ENCODE data around the gene TUBGCP3. TPM values are rescaled to one million over a fixed set of nuclear protein-coding genes. Genes with fewer than 3 reads are reported as not detected.

The TUBGCP3 gene
- total and polyA plus RNA-seq, 2 experiments from 2014 or later = 12.8 to 40.2 TPM

DNA sequence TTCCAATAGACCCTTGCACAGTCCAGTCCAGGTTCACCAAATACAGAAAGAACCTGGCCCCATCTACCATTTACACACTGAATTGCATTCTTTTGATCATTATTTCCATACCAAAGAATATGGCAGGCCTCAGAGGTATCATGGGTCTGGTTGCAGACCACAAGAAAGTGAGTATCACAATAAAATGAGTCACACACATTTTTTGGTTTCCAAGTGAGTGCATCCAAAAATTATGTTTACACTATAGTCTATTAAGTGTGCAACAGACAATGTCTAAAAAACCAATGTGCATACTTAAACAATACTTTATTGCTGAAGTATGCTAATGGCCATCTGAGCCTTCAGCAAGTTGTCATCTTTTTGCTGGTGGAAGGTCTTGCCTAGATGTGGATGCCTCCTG lies 106.5 kb downstream of the TUBGCP3 start:
- no peak overlapping the region for H3K4me3 Mint-ChIP-seq
- no peak overlapping the region for H3K4me3 ChIP-seq
- H3K27ac ChIP-seq (ENCODE audit: low read depth) = no peak overlapping the region
- DNase-seq (ENCODE audit: low spot score) = no peak
- no peak overlapping the region for H3K27ac Mint-ChIP-seq
- H3K27me3 ChIP-seq (ENCODE audit: insufficient read depth) = no peaks in the 10 kb centered on the region
- H3K27me3 Mint-ChIP-seq (ENCODE audit: insufficient read depth, low read depth, poor library complexity) = peaks cover 2% of the 10 kb centered on the region
- no peaks in the 10 kb centered on the region for H3K79me2 ChIP-seq (replicated peaks; ENCODE audit: insufficient read depth)
- no peaks in the 10 kb centered on the region for H3F3A ChIP-seq (replicated peaks; ENCODE audit: low read depth)
- H4K20me1 ChIP-seq (replicated peaks; ENCODE audit: insufficient read depth) = no peaks in the 10 kb centered on the region
- no peaks in the 10 kb centered on the region; the same call in 2 of the 3 replicates for H3K9me3 Mint-ChIP-seq
- no peak overlapping the region for H2AFZ ChIP-seq
- H3K36me3 ChIP-seq (ENCODE audit: insufficient read depth) = no peaks in the 10 kb centered on the region; the same call in 1 of the 2 replicates
- TF ChIP-seq, protein P1, sequence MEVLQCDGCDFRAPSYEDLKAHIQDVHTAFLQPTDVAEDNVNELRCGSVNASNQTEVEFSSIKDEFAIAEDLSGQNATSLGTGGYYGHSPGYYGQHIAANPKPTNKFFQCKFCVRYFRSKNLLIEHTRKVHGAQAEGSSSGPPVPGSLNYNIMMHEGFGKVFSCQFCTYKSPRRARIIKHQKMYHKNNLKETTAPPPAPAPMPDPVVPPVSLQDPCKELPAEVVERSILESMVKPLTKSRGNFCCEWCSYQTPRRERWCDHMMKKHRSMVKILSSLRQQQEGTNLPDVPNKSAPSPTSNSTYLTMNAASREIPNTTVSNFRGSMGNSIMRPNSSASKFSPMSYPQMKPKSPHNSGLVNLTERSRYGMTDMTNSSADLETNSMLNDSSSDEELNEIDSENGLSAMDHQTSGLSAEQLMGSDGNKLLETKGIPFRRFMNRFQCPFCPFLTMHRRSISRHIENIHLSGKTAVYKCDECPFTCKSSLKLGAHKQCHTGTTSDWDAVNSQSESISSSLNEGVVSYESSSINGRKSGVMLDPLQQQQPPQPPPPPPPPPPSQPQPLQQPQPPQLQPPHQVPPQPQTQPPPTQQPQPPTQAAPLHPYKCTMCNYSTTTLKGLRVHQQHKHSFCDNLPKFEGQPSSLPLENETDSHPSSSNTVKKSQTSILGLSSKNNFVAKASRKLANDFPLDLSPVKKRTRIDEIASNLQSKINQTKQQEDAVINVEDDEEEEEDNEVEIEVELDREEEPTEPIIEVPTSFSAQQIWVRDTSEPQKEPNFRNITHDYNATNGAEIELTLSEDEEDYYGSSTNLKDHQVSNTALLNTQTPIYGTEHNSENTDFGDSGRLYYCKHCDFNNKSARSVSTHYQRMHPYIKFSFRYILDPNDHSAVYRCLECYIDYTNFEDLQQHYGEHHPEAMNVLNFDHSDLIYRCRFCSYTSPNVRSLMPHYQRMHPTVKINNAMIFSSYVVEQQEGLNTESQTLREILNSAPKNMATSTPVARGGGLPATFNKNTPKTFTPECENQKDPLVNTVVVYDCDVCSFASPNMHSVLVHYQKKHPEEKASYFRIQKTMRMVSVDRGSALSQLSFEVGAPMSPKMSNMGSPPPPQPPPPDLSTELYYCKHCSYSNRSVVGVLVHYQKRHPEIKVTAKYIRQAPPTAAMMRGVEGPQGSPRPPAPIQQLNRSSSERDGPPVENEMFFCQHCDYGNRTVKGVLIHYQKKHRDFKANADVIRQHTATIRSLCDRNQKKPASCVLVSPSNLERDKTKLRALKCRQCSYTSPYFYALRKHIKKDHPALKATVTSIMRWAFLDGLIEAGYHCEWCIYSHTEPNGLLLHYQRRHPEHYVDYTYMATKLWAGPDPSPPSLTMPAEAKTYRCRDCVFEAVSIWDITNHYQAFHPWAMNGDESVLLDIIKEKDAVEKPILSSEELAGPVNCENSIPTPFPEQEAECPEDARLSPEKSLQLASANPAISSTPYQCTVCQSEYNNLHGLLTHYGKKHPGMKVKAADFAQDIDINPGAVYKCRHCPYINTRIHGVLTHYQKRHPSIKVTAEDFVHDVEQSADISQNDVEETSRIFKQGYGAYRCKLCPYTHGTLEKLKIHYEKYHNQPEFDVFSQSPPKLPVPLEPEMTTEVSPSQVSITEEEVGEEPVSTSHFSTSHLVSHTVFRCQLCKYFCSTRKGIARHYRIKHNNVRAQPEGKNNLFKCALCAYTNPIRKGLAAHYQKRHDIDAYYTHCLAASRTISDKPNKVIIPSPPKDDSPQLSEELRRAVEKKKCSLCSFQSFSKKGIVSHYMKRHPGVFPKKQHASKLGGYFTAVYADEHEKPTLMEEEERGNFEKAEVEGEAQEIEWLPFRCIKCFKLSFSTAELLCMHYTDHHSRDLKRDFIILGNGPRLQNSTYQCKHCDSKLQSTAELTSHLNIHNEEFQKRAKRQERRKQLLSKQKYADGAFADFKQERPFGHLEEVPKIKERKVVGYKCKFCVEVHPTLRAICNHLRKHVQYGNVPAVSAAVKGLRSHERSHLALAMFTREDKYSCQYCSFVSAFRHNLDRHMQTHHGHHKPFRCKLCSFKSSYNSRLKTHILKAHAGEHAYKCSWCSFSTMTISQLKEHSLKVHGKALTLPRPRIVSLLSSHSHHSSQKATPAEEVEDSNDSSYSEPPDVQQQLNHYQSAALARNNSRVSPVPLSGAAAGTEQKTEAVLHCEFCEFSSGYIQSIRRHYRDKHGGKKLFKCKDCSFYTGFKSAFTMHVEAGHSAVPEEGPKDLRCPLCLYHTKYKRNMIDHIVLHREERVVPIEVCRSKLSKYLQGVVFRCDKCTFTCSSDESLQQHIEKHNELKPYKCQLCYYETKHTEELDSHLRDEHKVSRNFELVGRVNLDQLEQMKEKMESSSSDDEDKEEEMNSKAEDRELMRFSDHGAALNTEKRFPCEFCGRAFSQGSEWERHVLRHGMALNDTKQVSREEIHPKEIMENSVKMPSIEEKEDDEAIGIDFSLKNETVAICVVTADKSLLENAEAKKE (CRISPR knock-in tag; IDR thresholded peaks at IDR 0.05) = no peak
- no peak for TF ChIP-seq POLR2AphosphoS5 (IDR thresholded peaks at IDR 0.05; ENCODE audit: low read depth)
- no peak for TF ChIP-seq EZH2 (IDR thresholded peaks at IDR 0.05; ENCODE audit: low read depth, unreplicated experiment)
- TF ChIP-seq, protein P2, sequence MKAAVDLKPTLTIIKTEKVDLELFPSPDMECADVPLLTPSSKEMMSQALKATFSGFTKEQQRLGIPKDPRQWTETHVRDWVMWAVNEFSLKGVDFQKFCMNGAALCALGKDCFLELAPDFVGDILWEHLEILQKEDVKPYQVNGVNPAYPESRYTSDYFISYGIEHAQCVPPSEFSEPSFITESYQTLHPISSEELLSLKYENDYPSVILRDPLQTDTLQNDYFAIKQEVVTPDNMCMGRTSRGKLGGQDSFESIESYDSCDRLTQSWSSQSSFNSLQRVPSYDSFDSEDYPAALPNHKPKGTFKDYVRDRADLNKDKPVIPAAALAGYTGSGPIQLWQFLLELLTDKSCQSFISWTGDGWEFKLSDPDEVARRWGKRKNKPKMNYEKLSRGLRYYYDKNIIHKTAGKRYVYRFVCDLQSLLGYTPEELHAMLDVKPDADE (IDR thresholded peaks at IDR 0.05) = no peak
- TF ChIP-seq STAT1 (IDR thresholded peaks at IDR 0.05; ENCODE audit: unreplicated experiment) = no peak
- no peak for TF ChIP-seq NANOG (IDR thresholded peaks at IDR 0.05; ENCODE audit: borderline replicate concordance)
- TF ChIP-seq ZNF114 (CRISPR knock-in tag; IDR thresholded peaks at IDR 0.05) = no peak
- TF ChIP-seq, protein P3, sequence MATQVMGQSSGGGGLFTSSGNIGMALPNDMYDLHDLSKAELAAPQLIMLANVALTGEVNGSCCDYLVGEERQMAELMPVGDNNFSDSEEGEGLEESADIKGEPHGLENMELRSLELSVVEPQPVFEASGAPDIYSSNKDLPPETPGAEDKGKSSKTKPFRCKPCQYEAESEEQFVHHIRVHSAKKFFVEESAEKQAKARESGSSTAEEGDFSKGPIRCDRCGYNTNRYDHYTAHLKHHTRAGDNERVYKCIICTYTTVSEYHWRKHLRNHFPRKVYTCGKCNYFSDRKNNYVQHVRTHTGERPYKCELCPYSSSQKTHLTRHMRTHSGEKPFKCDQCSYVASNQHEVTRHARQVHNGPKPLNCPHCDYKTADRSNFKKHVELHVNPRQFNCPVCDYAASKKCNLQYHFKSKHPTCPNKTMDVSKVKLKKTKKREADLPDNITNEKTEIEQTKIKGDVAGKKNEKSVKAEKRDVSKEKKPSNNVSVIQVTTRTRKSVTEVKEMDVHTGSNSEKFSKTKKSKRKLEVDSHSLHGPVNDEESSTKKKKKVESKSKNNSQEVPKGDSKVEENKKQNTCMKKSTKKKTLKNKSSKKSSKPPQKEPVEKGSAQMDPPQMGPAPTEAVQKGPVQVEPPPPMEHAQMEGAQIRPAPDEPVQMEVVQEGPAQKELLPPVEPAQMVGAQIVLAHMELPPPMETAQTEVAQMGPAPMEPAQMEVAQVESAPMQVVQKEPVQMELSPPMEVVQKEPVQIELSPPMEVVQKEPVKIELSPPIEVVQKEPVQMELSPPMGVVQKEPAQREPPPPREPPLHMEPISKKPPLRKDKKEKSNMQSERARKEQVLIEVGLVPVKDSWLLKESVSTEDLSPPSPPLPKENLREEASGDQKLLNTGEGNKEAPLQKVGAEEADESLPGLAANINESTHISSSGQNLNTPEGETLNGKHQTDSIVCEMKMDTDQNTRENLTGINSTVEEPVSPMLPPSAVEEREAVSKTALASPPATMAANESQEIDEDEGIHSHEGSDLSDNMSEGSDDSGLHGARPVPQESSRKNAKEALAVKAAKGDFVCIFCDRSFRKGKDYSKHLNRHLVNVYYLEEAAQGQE (IDR thresholded peaks at IDR 0.05; ENCODE audit: unreplicated experiment) = no peak
- TF ChIP-seq JUNB (IDR thresholded peaks at IDR 0.05; ENCODE audit: unreplicated experiment) = no peak
- no peak for TF ChIP-seq ZNF331 (CRISPR knock-in tag; IDR thresholded peaks at IDR 0.05; ENCODE audit: low read depth)
- TF ChIP-seq CREB1 (CRISPR knock-in tag; IDR thresholded peaks at IDR 0.05; ENCODE audit: low read depth) = no peak
- TF ChIP-seq, protein P4, sequence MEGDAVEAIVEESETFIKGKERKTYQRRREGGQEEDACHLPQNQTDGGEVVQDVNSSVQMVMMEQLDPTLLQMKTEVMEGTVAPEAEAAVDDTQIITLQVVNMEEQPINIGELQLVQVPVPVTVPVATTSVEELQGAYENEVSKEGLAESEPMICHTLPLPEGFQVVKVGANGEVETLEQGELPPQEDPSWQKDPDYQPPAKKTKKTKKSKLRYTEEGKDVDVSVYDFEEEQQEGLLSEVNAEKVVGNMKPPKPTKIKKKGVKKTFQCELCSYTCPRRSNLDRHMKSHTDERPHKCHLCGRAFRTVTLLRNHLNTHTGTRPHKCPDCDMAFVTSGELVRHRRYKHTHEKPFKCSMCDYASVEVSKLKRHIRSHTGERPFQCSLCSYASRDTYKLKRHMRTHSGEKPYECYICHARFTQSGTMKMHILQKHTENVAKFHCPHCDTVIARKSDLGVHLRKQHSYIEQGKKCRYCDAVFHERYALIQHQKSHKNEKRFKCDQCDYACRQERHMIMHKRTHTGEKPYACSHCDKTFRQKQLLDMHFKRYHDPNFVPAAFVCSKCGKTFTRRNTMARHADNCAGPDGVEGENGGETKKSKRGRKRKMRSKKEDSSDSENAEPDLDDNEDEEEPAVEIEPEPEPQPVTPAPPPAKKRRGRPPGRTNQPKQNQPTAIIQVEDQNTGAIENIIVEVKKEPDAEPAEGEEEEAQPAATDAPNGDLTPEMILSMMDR (conservative IDR thresholded peaks at IDR 0.05; ENCODE audit: low read depth in 2 of 2) = no peak
- H3K4me1 ChIP-seq (ENCODE audit: insufficient read depth) = no peaks in the 10 kb centered on the region
- no peaks in the 10 kb centered on the region for H3K4me1 Mint-ChIP-seq
- H3K4me2 ChIP-seq = no peak overlapping the region
- H3K36me3 Mint-ChIP-seq (ENCODE audit: low read depth) = peaks cover 10% of the 10 kb centered on the region; the same call in 2 of the 3 replicates
- ATAC-seq = no peak
- 0 out of 2 replicates have a peak, but pooled peaks cover 5% of the 10 kb centered on the region for H3K9me2 ChIP-seq (ENCODE audit: insufficient read depth)
